GM12891 (cell line): ENCODE measurements around the gene PCDHGA1.

ENCODE experiments used
- PAX5 ChIP-seq: IDR thresholded peaks from 2 replicates; pipeline ENCODE4 v1.6.1; 2011; ENCODE audit warnings: low read length, moderate library complexity, mild to moderate bottlenecking; ENCODE audit not compliant: insufficient read depth, severe bottlenecking
- POLR2A ChIP-seq: IDR thresholded peaks from 2 replicates; pipeline ENCODE4 v1.6.1; 2011; ENCODE audit warnings: low read depth, low read length, control low read depth
- POLR2AphosphoS5 ChIP-seq: IDR thresholded peaks from 2 replicates; pipeline ENCODE4 v1.6.1; 2011; ENCODE audit warnings: low read depth, low read length, control low read depth

GRCh38 chr5:141491323-141492167 is 161.2 kb downstream of the PCDHGA1 start:
- no peak for TF ChIP-seq POLR2A
- no peak for TF ChIP-seq POLR2AphosphoS5
- no peak for TF ChIP-seq PAX5
